Colonic mucosa (tissue), 4 donors: ENCODE results near the gene BRK1. TPM values are rescaled to one million over a fixed set of nuclear protein-coding genes. Genes with fewer than 3 reads are reported as not detected.
"Not testable (repeated sequence)": the region's sequence is repeated elsewhere in the genome, so short reads cannot be mapped to it uniquely, and the experiment has no call there.

Source experiments
- DNase-seq: peaks from one replicate; pipeline ENCODE4 v3.0.0-alpha.2; 2020
- H3K27ac ChIP-seq: fragments of 200-600 bp; one replicate; pipeline ENCODE4 v1.8.0; 2021
- H3K27me3 ChIP-seq: fragments of 200-600 bp; one replicate; pipeline ENCODE4 v1.8.0; 2021
- H3K36me3 ChIP-seq: fragments of 200-600 bp; one replicate; pipeline ENCODE4 v1.8.0; 2021
- H3K4me1 ChIP-seq: fragments of 200-600 bp; one replicate; pipeline ENCODE4 v1.8.0; 2021; ENCODE audit warnings: mild to moderate bottlenecking
- H3K4me3 ChIP-seq: fragments of 200-600 bp; one replicate; pipeline ENCODE4 v1.8.0; 2021
- H3K9ac ChIP-seq, 2 donors: one replicate each; pipeline ENCODE4 v1.7.0; 2013; ENCODE audit warnings: control low read depth in 2 of 2, low read depth in 2 of 2, low read length in 2 of 2
- H3K9me3 ChIP-seq: fragments of 200-600 bp; one replicate; pipeline ENCODE4 v1.8.0; 2021
- intact Hi-C: fragments of 100-400 bp; cut with DNase I; formaldehyde crosslinking; loops from one replicate; pipeline ENCODE4 v1.14.1; 2022
- total RNA-seq, 2 donors: library from RNA; stranded (reverse); fragmentation: NEBNext Ultra II Directional in 1 of 2; extraction: Animal tissue kit (Norgen Biotek cat#: 25700) in 1 of 2; gene quantifications; one replicate each; pipeline ENCODE4 v1.2.1, GENCODE V29; 2021
- TF ChIP-seq, protein P1 (sequence below): fragments of 200-600 bp; IDR thresholded peaks from one replicate; pipeline ENCODE4 v1.8.0; 2022; ENCODE audit warnings: antibody characterized with exemption, mild to moderate bottlenecking
- donor health status: healthy.
- donor health status: DM: no; HTN: no; CAD: no.
- donor health status: DM: no; HTN: no; CAD: no.

The BRK1 gene
- 100 to 1,000 TPM; 104 to 105 TPM for total RNA-seq

GRCh38 chr3:10115326-10116137 lies at the start of gene BRK1:
Gene BRK1 (plus strand): TSS chr3:10115675. CDS start chr3:10115702, 27 bp downstream.
- peak within 1 kb of the TSS; percentile 67 to 86 for H3K9ac ChIP-seq
- H3K27me3 ChIP-seq: no peaks in the 10 kb centered on the region
- TF ChIP-seq, protein P1, sequence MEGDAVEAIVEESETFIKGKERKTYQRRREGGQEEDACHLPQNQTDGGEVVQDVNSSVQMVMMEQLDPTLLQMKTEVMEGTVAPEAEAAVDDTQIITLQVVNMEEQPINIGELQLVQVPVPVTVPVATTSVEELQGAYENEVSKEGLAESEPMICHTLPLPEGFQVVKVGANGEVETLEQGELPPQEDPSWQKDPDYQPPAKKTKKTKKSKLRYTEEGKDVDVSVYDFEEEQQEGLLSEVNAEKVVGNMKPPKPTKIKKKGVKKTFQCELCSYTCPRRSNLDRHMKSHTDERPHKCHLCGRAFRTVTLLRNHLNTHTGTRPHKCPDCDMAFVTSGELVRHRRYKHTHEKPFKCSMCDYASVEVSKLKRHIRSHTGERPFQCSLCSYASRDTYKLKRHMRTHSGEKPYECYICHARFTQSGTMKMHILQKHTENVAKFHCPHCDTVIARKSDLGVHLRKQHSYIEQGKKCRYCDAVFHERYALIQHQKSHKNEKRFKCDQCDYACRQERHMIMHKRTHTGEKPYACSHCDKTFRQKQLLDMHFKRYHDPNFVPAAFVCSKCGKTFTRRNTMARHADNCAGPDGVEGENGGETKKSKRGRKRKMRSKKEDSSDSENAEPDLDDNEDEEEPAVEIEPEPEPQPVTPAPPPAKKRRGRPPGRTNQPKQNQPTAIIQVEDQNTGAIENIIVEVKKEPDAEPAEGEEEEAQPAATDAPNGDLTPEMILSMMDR: no peak
- H3K4me1 ChIP-seq: peaks cover 10% of the 10 kb centered on the region
- H3K4me3 ChIP-seq: peak within 1 kb of the TSS; percentile 83
- peak; percentile 95 for DNase-seq
- H3K9me3 ChIP-seq: no peaks in the 10 kb centered on the region
- peak within 1 kb of the TSS; percentile 70 for H3K27ac ChIP-seq
- intact Hi-C loops: loop anchor here (10.0 kb wide), 1 partner anchor 109 kb away; no protein-coding TSS in a partner anchor
- H3K36me3 ChIP-seq: no peaks in the 10 kb centered on the region

DNA sequence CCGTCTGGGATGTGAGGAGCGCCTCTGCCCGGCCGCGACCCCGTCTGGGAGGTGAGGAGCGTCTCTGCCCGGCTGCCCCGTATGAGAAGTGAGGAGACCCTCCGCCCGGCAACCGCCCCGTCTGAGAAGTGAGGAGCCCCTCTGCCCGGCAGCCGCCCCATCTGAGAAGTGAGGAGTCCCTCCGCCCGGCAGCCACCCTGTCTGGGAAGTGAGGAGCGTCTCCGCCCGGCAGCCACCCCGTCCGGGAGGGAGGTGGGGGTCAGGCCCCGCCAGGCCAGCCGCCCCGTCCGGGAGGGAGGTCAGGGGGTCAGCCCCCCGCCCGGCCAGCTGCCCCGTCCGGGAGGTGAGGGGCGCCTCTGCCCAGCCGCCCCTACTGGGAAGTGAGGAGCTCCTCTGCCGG lies 45.4 kb upstream of the BRK1 start:
- H3K4me1 ChIP-seq, H3K36me3 ChIP-seq, H3K27ac ChIP-seq, H3K9ac ChIP-seq, H3K4me3 ChIP-seq, H3K9me3 ChIP-seq, DNase-seq, H3K27me3 ChIP-seq, intact Hi-C loops: not testable (repeated sequence)

DNA sequence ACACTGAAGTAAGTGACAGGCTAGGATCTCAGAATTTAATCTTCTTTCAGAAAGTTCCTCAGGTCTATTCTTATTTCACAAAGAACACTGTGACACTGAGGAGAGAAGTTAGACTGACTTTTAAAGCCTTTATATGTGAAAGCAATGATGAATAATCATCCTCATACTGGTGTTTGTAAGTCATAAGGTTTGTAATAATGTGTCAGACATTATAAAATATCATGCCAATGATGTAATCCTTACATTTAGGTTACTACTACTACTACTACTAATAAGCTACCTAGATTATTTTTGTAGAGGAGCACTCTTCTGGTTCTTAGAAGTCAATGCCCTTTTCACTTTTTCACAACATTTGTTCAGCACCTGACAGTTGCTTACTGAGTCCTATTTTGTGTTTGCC lies 40.8 kb upstream of the BRK1 start:
- H3K27ac ChIP-seq: no peak overlapping the region
- no peak overlapping the region for H3K9ac ChIP-seq
- no peaks in the 10 kb centered on the region for H3K36me3 ChIP-seq
- no peaks in the 10 kb centered on the region for H3K27me3 ChIP-seq
- H3K9me3 ChIP-seq: no peaks in the 10 kb centered on the region
- no peak for DNase-seq
- no peak overlapping the region for H3K4me3 ChIP-seq
- intact Hi-C loops: no loop called here
- TF ChIP-seq, protein P1: no peak
- no peaks in the 10 kb centered on the region for H3K4me1 ChIP-seq

DNA sequence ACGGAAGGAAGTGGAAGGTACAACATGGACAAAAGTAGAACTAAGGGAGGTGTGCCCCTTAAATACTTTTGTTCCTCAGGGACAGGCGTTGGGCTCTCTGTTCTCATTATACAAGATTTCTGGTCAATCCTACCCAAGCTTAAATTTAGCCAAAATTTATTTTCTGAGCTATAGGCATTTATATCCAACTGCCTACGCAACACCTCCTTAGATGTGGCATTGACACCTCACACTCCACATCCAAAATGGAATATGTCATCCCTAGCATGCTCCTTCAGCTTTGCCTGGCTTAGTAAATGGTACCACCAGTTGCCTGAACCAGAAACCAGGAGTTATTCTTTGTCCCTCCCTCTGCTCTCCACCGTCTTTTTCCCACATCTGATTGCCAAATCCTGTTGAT lies 33.6 kb upstream of the BRK1 start:
- Histone ChIP-seq H3K36me3 (no peaks in the 10 kb centered on the region), H3K9ac (no peak overlapping the region), H3K4me1 (no peaks in the 10 kb centered on the region), H3K27me3 (no peaks in the 10 kb centered on the region), H3K27ac (no peak overlapping the region), H3K9me3 (no peaks in the 10 kb centered on the region), H3K4me3 (no peak overlapping the region)
- DNase-seq: no peak
- intact Hi-C loops: no loop called here
- TF ChIP-seq, protein P1: no peak

GRCh38 chr3:10085738-10086137 lies 29.7 kb upstream of the BRK1 start:
- H3K36me3 ChIP-seq: no peaks in the 10 kb centered on the region
- no peaks in the 10 kb centered on the region for H3K4me1 ChIP-seq
- no peak overlapping the region for H3K4me3 ChIP-seq
- H3K27ac ChIP-seq: no peak overlapping the region
- H3K9ac ChIP-seq: no peak overlapping the region
- intact Hi-C loops: no loop called here
- TF ChIP-seq, protein P1: no peak
- no peaks in the 10 kb centered on the region for H3K27me3 ChIP-seq
- no peak for DNase-seq
- H3K9me3 ChIP-seq: no peaks in the 10 kb centered on the region

DNA sequence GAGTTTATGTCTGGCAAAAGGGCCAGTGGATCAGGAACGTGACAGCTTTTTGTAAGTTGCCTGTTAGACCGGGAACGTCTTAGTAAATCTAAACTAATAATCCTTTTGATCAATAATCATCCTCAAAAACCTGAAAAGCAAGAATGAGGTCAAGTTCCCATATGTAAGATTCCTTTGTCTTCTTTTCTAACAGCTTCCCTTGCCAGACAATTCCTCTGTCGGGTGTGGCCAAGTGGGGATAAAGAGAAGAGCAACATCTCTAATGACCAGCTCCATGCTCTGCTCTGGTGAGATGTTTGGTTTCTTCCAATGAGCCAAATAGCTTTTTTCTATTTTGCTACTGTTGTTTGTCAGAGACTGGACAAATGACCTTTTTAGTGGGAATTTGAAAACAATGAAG lies 27.2 kb upstream of the BRK1 start:
- H3K27ac ChIP-seq: no peak overlapping the region
- no peaks in the 10 kb centered on the region for H3K36me3 ChIP-seq
- H3K9ac ChIP-seq: no peak overlapping the region
- TF ChIP-seq, protein P1: no peak
- intact Hi-C loops: no loop called here
- DNase-seq: no peak
- H3K4me3 ChIP-seq: no peak overlapping the region
- H3K9me3 ChIP-seq: no peaks in the 10 kb centered on the region
- H3K27me3 ChIP-seq: no peaks in the 10 kb centered on the region
- H3K4me1 ChIP-seq: no peaks in the 10 kb centered on the region
